IMR-90 (cell line): ENCODE measurements around the gene FGFRL1. TPM values are rescaled to one million over a fixed set of nuclear protein-coding genes. Genes with fewer than 3 reads are reported as not detected.

Source experiments
- ATAC-seq: fragments of 200-7000 bp; cut with Tn5 transposase; 2 replicates; pipeline ENCODE4 v1.9.1; 2020; ENCODE audit warnings: low read depth, mild to moderate bottlenecking, moderate library complexity
- BruUV-seq: library from RNA; stranded (reverse); fragments of 400-500 nt; replicated peaks from 2 replicates; lab custom pipeline; 2021; lab: Mats Ljungman, UMichigan
- CTCF ChIA-PET: fragments of 300-600 bp; formaldehyde crosslinking; extraction: SDS; loops from one replicate; lab custom pipeline; 2021; ENCODE audit warnings: antibody characterized with exemption; lab: Yijun Ruan, JAX
- POLR2A ChIA-PET: fragments of 300-600 bp; sonication (Branson Sonifier 250); formaldehyde crosslinking; loops from one replicate; lab custom pipeline; 2022; ENCODE audit warnings: antibody characterized with exemption; ENCODE audit not compliant: unreplicated experiment; lab: Charles Lee
- DNase-seq: peaks from one replicate; pipeline ENCODE4 v3.0.0; 2013
- H2AFZ ChIP-seq: replicated peaks from 2 replicates; pipeline ENCODE3; 2013; ENCODE audit warnings: low read length, mild to moderate bottlenecking; ENCODE audit not compliant: poor library complexity
- H2AK5ac ChIP-seq: 2 replicates; pipeline ENCODE4 v1.6.1; 2013; ENCODE audit warnings: low read depth, low read length, inconsistent platforms
- H2AK9ac ChIP-seq: replicated peaks from 2 replicates; pipeline ENCODE3; 2013; ENCODE audit warnings: mild to moderate bottlenecking, low read depth, low read length, moderate library complexity; ENCODE audit not compliant: poor library complexity
- H2BK120ac ChIP-seq: 2 replicates; pipeline ENCODE4 v1.6.1; 2013; ENCODE audit warnings: low read depth, low read length, inconsistent platforms
- H2BK15ac ChIP-seq: 3 replicates; pipeline ENCODE4 v1.6.1; 2013; ENCODE audit warnings: low read depth, low read length, inconsistent platforms
- H2BK20ac ChIP-seq: 2 replicates; pipeline ENCODE4 v1.6.1; 2013; ENCODE audit warnings: low read depth, mild to moderate bottlenecking, inconsistent platforms, low read length, moderate library complexity
- H2BK5ac ChIP-seq: 2 replicates; pipeline ENCODE4 v1.6.1; 2013; ENCODE audit warnings: mild to moderate bottlenecking, low read depth, low read length, inconsistent platforms; ENCODE audit not compliant: poor library complexity, severe bottlenecking
- H3K14ac ChIP-seq: replicated peaks from 2 replicates; pipeline ENCODE4 v1.6.1; 2013; ENCODE audit warnings: low read depth, low read length, inconsistent platforms
- H3K18ac ChIP-seq: 2 replicates; pipeline ENCODE4 v1.6.1; 2013; ENCODE audit warnings: low read depth, low read length, control low read depth
- H3K23ac ChIP-seq: 2 replicates; pipeline ENCODE4 v1.6.1; 2013; ENCODE audit warnings: low read depth, low read length, inconsistent platforms
- H3K27ac ChIP-seq: 2 replicates; pipeline ENCODE4 v1.5.1; 2013; ENCODE audit warnings: mild to moderate bottlenecking, control low read depth, low read length; ENCODE audit not compliant: insufficient read depth
- H3K27me3 ChIP-seq: 2 replicates; pipeline ENCODE4 v1.6.1; 2013; ENCODE audit warnings: low read length; ENCODE audit not compliant: control insufficient read depth, insufficient read depth
- H3K36me3 ChIP-seq: 2 replicates; pipeline ENCODE4 v1.6.1; 2013; ENCODE audit warnings: low read length, mixed read lengths; ENCODE audit not compliant: control insufficient read depth, insufficient read depth
- H3K4ac ChIP-seq: 2 replicates; pipeline ENCODE4 v1.6.1; 2013; ENCODE audit warnings: low read depth, low read length, inconsistent platforms
- H3K4me1 ChIP-seq: 2 replicates; pipeline ENCODE4 v1.6.1; 2013; ENCODE audit warnings: low read length, mixed read lengths; ENCODE audit not compliant: control insufficient read depth, insufficient read depth
- H3K4me2 ChIP-seq: 2 replicates; pipeline ENCODE4 v1.6.1; 2013; ENCODE audit warnings: low read depth, mild to moderate bottlenecking, control low read depth, low read length, moderate library complexity
- H3K4me3 ChIP-seq: 2 replicates; pipeline ENCODE4 v1.5.1; 2013; ENCODE audit warnings: low read depth, mild to moderate bottlenecking, control low read depth, low read length, moderate library complexity; ENCODE audit not compliant: insufficient read depth
- H3K56ac ChIP-seq: 2 replicates; pipeline ENCODE4 v1.6.1; 2013; ENCODE audit warnings: low read length, inconsistent platforms; ENCODE audit not compliant: insufficient read depth; ENCODE audit errors: extremely low read depth
- H3K79me1 ChIP-seq, 2 experiments: 2 replicates each; pipeline ENCODE4 v1.6.1; 2013; ENCODE audit warnings: low read length in 2 of 2, inconsistent platforms in 1 of 2, low read depth in 1 of 2
- H3K9ac ChIP-seq: 2 replicates; pipeline ENCODE4 v1.6.1; 2013; ENCODE audit warnings: low read depth, low read length, control low read depth
- H3K9me1 ChIP-seq: 2 replicates; pipeline ENCODE4 v1.6.1; 2013; ENCODE audit warnings: low read length, inconsistent platforms; ENCODE audit not compliant: insufficient read depth
- H3K9me3 ChIP-seq: 2 replicates; pipeline ENCODE4 v1.6.1; 2013; ENCODE audit warnings: low read length; ENCODE audit not compliant: control insufficient read depth, insufficient read depth
- H4K20me1 ChIP-seq: 2 replicates; pipeline ENCODE4 v1.6.1; 2013; ENCODE audit warnings: low read length, inconsistent platforms; ENCODE audit not compliant: insufficient read depth
- H4K5ac ChIP-seq: 2 replicates; pipeline ENCODE4 v1.6.1; 2013; ENCODE audit warnings: mild to moderate bottlenecking, low read depth, low read length, control low read depth
- H4K8ac ChIP-seq, 2 experiments: 2 replicates each; pipeline ENCODE4 v1.6.1; 2013; ENCODE audit warnings: low read depth in 2 of 2, low read length in 2 of 2, control low read depth in 1 of 2, inconsistent platforms in 1 of 2
- H4K91ac ChIP-seq: 2 replicates; pipeline ENCODE4 v1.6.1; 2013; ENCODE audit warnings: low read depth, low read length, inconsistent platforms; ENCODE audit not compliant: insufficient read depth
- BHLHE40 ChIP-seq: fragments of 150-350 bp; IDR thresholded peaks from 2 replicates; pipeline ENCODE4 v1.6.1; 2016; ENCODE audit warnings: mild to moderate bottlenecking, low read depth, low read length
- WGBS, 2 experiments: methylation state at CpG; one replicate each; pipeline versions ENCODE4 v1.1.5 to v1.1.7; 2013; ENCODE audit warnings: missing lambda C conversion rate in 2 of 2; ENCODE audit not compliant: insufficient read length in 1 of 2; ENCODE audit errors: extremely low coverage in 2 of 2; 5-methylcytosine and 5-hydroxymethylcytosine counted together
- dilution Hi-C: fragments of 300-500 bp; cut with HindIII; formaldehyde crosslinking; loops from one replicate; pipeline ENCODE4 v1.14.3; 2018; ENCODE audit warnings: low sequenced_read_pairs; ENCODE audit not compliant: unreplicated experiment
- in situ Hi-C: fragments of 300-500 bp; cut with MboI; formaldehyde crosslinking; loops from 3 replicates; pipeline ENCODE4 v1.14.3; 2019; ENCODE audit warnings: low sequenced_read_pairs, inconsistent platforms, mixed read lengths
- intact Hi-C: fragments of 100-400 bp; cut with micrococcal nuclease; formaldehyde crosslinking; loops from 2 replicates; pipeline ENCODE4 v1.10.0; 2022
- polyA plus RNA-seq, 3 experiments: library from polyadenylated mRNA; depleted of rRNA; stranded (reverse); fragments of >200 nt; gene quantifications; 2 replicates each; pipeline ENCODE4 v1.2.3, GENCODE V29; 2012; ENCODE audit warnings: low replicate concordance in 1 of 3
- total RNA-seq: library from RNA; depleted of rRNA; stranded (reverse); fragments of >200 nt; gene quantifications from 2 replicates; pipeline ENCODE4 v1.2.3, GENCODE V29; 2012

FGFRL1 gene
- total and polyA plus RNA-seq, 2 of the 4 experiments (the other 2 are of a cell fraction), result 49.3 to 78.8 TPM

- intact Hi-C loops, result no loop called here
- ATAC-seq, result no peak
These were observed 15.1 kb upstream of the FGFRL1 start for GRCh38 chr4:996030-996996.

More at GRCh38 chr4:996030-996996, 15.1 kb upstream of the FGFRL1 start:
- peaks cover under 1% of the 10 kb centered on the region; the same call in 1 of the 2 replicates for H3K36me3 ChIP-seq
- H3K27me3 ChIP-seq, result peaks cover 40% of the 10 kb centered on the region
- H2BK120ac ChIP-seq, result no peak overlapping the region
- no peak overlapping the region for H3K27ac ChIP-seq
- H3K56ac ChIP-seq, result no peak overlapping the region
- H3K4me2 ChIP-seq, result no peak overlapping the region
- in situ Hi-C loops, result no loop called here
- WGBS, 2 experiments, result 70% methylated on average over 3 of the region's 15 CpGs; no CpG with 5 or more reads in 1 of the 2 experiments
- H4K20me1 ChIP-seq, result peaks cover 11% of the 10 kb centered on the region
- no peak overlapping the region for H3K18ac ChIP-seq
- H3K9me1 ChIP-seq, result no peaks in the 10 kb centered on the region
- no peak overlapping the region for H2BK20ac ChIP-seq
- ChIA-PET CTCF (no interaction called here), POLR2A (no interaction called here)
- H3K4me1 ChIP-seq, result peaks cover 3% of the 10 kb centered on the region; the same call in 1 of the 2 replicates
- H2BK5ac ChIP-seq, result no peak overlapping the region
- H3K4me3 ChIP-seq, result no peak overlapping the region
- no peak overlapping the region for H4K91ac ChIP-seq
- peak overlapping the region; percentile 37 for H2AK9ac ChIP-seq
- dilution Hi-C loops, result no loop called here
- H4K5ac ChIP-seq, result no peak overlapping the region
- H2AFZ ChIP-seq, result no peak overlapping the region
- no peak overlapping the region for H3K14ac ChIP-seq
- BruUV-seq, result no TSS peak
- no peak overlapping the region for H3K23ac ChIP-seq
- H2BK15ac ChIP-seq, result no peak overlapping the region
- H2AK5ac ChIP-seq, result no peak overlapping the region
- no peak for TF ChIP-seq BHLHE40
- DNase-seq, result no peak
- no peak overlapping the region for H3K9ac ChIP-seq
- no peak overlapping the region for H3K4ac ChIP-seq
- H3K9me3 ChIP-seq, result no peaks in the 10 kb centered on the region; the same call in 1 of the 2 replicates
- 0 out of 4 replicates have a peak, but pooled peaks cover 0 to 4% of the 10 kb centered on the region in 2 experiments for H3K79me1 ChIP-seq
- H4K8ac ChIP-seq, result no peak overlapping the region
